Ascending aorta (tissue), 2 donors: ENCODE measurements around the gene ZNF469. TPM values are rescaled to one million over a fixed set of nuclear protein-coding genes. Genes with fewer than 3 reads are reported as not detected.

ENCODE experiments used
- DNase-seq, 2 donors: peaks; one replicate each; pipeline ENCODE4 v3.0.0-alpha.2; 2019; ENCODE audit warnings: low spot score in 2 of 2
- H3K27ac ChIP-seq, 2 donors: fragments of 200-600 bp; sonication (generic); one replicate each; pipeline ENCODE4 v1.5.1; 2016 to 2017; ENCODE audit warnings: mild to moderate bottlenecking in 1 of 2
- H3K27me3 ChIP-seq: fragments of 200-600 bp; sonication (generic); one replicate; pipeline ENCODE4 v1.5.1; 2017
- H3K36me3 ChIP-seq, 2 donors: fragments of 200-600 bp; sonication (generic); one replicate each; pipeline ENCODE4 v1.5.1; 2016
- H3K4me1 ChIP-seq, 2 donors: fragments of 200-600 bp; sonication (generic); one replicate each; pipeline ENCODE4 v1.5.1; 2016 to 2017; ENCODE audit warnings: mild to moderate bottlenecking in 1 of 2
- H3K4me3 ChIP-seq, 2 donors: fragments of 200-600 bp; sonication (generic); one replicate each; pipeline ENCODE4 v1.5.1; 2016 to 2017; ENCODE audit warnings: mild to moderate bottlenecking in 1 of 2
- H3K9me3 ChIP-seq, 2 donors: fragments of 200-600 bp; sonication (generic); one replicate each; pipeline ENCODE4 v1.5.1; 2016
- CTCF ChIP-seq, 3 experiments: fragments of 200-600 bp in 2 of 3; fragments of 450-650 bp in 1 of 3; sonication (generic) in 2 of 3; IDR thresholded peaks; one replicate each; pipeline ENCODE4 v1.5.1; 2016 to 2019; ENCODE audit warnings: antibody characterized with exemption in 3 of 3, mild to moderate bottlenecking in 1 of 3, moderate library complexity in 1 of 3
- intact Hi-C: fragments of 100-400 bp; cut with DNase I; formaldehyde crosslinking; loops from one replicate; pipeline ENCODE4 v1.15.1; 2023
- total RNA-seq: library from RNA; depleted of rRNA; stranded (reverse); fragments of >200 nt; gene quantifications from one replicate; pipeline ENCODE4 v1.1.0, GENCODE V29; 2016

Gene ZNF469
- total RNA-seq, 1 donor from 2014 or later = 3.0 TPM

GRCh38 chr16:88352261-88353200 is 30.2 kb upstream of the ZNF469 start:
- DNase-seq = no peak
- Histone ChIP-seq H3K9me3 (no peaks in the 10 kb centered on the region), H3K4me1 (no peaks in the 10 kb centered on the region), H3K4me3 (no peak overlapping the region), H3K27me3 (no peaks in the 10 kb centered on the region), H3K36me3 (no peaks in the 10 kb centered on the region), H3K27ac (no peak overlapping the region)
- intact Hi-C loops = no loop called here
- TF ChIP-seq CTCF (IDR thresholded peaks at IDR 0.05) = no peak

- H3K36me3 ChIP-seq = no peaks in the 10 kb centered on the region
- no peak for TF ChIP-seq CTCF (IDR thresholded peaks at IDR 0.05)
- intact Hi-C loops = no loop called here
- H3K27ac ChIP-seq = no peak overlapping the region
- no peak overlapping the region for H3K4me3 ChIP-seq
- H3K9me3 ChIP-seq = no peaks in the 10 kb centered on the region
- H3K4me1 ChIP-seq = no peaks in the 10 kb centered on the region
- no peaks in the 10 kb centered on the region for H3K27me3 ChIP-seq
- DNase-seq = no peak
These were observed 29.5 kb upstream of the ZNF469 start for GRCh38 chr16:88353232-88353631.

- no peak overlapping the region for H3K4me3 ChIP-seq
- H3K27me3 ChIP-seq = no peaks in the 10 kb centered on the region
- H3K9me3 ChIP-seq = no peaks in the 10 kb centered on the region
- H3K4me1 ChIP-seq = no peaks in the 10 kb centered on the region
- no peak for TF ChIP-seq CTCF (IDR thresholded peaks at IDR 0.05)
- no peak overlapping the region for H3K27ac ChIP-seq
- H3K36me3 ChIP-seq = no peaks in the 10 kb centered on the region
- intact Hi-C loops = no loop called here
- DNase-seq = no peak
These were observed 29.1 kb upstream of the ZNF469 start for GRCh38 chr16:88353691-88354090.

GRCh38 chr16:88354229-88355092 is 28.3 kb upstream of the ZNF469 start:
- TF ChIP-seq CTCF (IDR thresholded peaks at IDR 0.05) = no peak
- no peaks in the 10 kb centered on the region for H3K9me3 ChIP-seq
- H3K27me3 ChIP-seq = no peaks in the 10 kb centered on the region
- H3K4me1 ChIP-seq = no peaks in the 10 kb centered on the region
- H3K4me3 ChIP-seq = no peak overlapping the region
- intact Hi-C loops = no loop called here
- no peak overlapping the region for H3K27ac ChIP-seq
- DNase-seq = no peak
- no peaks in the 10 kb centered on the region for H3K36me3 ChIP-seq

- TF ChIP-seq CTCF (IDR thresholded peaks at IDR 0.05) = no peak
- intact Hi-C loops = no loop called here
- Histone ChIP-seq H3K4me3 (no peak overlapping the region), H3K9me3 (no peaks in the 10 kb centered on the region), H3K27ac (no peak overlapping the region), H3K36me3 (no peaks in the 10 kb centered on the region), H3K4me1 (no peaks in the 10 kb centered on the region), H3K27me3 (no peaks in the 10 kb centered on the region)
- DNase-seq = no peak
These were observed 27.7 kb upstream of the ZNF469 start for GRCh38 chr16:88355093-88355388.
